C4-2B (cell line): Measurements from ENCODE around the gene AGPAT3.
"Not testable (repeated sequence)": the region's sequence is repeated elsewhere in the genome, so short reads cannot be mapped to it uniquely, and the experiment has no call there.

Experiments
- H3K27ac ChIP-seq: fragments of 450-650 bp; 2 replicates; pipeline ENCODE4 v1.5.1; 2017
- CTCF ChIP-seq: fragments of 450-650 bp; conservative IDR thresholded peaks from 2 replicates; pipeline ENCODE4 v1.5.1; 2017; ENCODE audit warnings: mild to moderate bottlenecking
- ZFX ChIP-seq: fragments of 450-650 bp; IDR thresholded peaks from 2 replicates; pipeline ENCODE4 v1.6.1; 2017

AGPAT3 gene

DNA sequence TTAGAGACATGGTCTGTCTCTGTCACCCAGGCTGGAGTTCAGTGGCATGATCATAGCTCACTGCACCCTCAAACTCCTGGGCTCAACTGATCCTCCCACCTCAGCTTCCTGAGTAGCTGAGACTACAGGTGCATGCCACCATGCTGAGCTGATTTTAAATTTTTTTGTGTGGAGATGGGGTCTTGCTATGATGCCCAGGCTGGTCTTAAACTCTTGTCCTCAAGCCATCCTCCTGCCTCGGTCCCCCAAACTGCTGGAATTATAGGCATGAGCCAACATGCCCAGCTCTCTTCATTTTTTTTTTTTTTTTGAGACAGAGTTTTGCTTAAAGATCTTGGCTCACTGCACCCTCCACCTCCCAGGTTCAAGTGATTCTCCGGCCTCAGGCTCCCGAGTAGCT lies 24.8 kb upstream of the AGPAT3 start:
- TF ChIP-seq ZFX = no peak
- no peak for TF ChIP-seq CTCF
- H3K27ac ChIP-seq = no peak overlapping the region

- H3K27ac ChIP-seq = no peak overlapping the region
- TF ChIP-seq ZFX (no peak), CTCF (no peak)
Measured at GRCh38 chr21:43842742-43843141, 22.3 kb upstream of the AGPAT3 start.

- H3K27ac ChIP-seq = not testable (repeated sequence)
Measured at GRCh38 chr21:43844906-43845305, 20.1 kb upstream of the AGPAT3 start.

DNA sequence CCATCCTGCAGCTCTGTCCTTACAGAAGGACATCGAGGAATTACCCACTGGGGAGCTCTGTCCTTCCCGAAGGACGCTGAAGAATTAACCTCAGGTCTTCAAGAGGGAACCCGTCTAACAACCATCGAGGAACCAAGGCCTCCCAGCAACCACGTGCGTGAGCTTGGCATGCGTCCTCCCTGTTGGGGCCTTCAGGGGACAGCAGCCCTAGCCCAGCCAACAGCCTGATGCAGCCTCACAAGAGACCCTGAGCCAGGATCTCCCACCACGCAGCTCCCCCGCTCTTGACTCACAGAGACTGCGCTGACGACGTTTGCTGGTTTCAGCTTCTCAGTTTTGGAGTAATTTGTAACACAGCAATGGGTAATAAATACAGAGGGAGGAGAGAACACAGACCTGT lies 19.6 kb upstream of the AGPAT3 start:
- no peak overlapping the region for H3K27ac ChIP-seq
- no peak for TF ChIP-seq ZFX
- no peak for TF ChIP-seq CTCF

GRCh38 chr21:43846430-43846829 lies 18.6 kb upstream of the AGPAT3 start:
- H3K27ac ChIP-seq = no peak overlapping the region
- no peak for TF ChIP-seq CTCF
- no peak for TF ChIP-seq ZFX

DNA sequence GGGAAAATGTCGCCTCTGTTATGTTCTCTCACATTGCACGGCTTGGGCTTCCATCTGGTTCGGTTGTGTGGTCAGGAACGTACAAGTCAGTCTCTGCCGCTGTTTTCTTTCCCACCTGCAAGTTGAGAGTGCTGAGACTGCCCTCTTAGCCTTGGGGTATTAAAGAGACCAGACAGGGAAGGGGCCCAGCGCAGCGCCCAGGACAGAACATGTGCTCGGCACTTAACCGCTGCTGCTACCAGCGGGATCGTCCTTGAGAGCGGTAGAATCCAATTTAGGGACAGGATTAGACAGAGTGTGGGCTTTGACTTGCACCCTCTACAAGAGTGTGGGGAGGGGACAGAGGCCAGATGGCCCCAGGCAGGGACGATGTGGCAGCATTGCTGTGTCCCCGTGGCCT lies 17.7 kb upstream of the AGPAT3 start:
- no peak for TF ChIP-seq CTCF
- no peak for TF ChIP-seq ZFX
- H3K27ac ChIP-seq = no peak overlapping the region

- TF ChIP-seq CTCF (no peak), ZFX (no peak)
- no peak overlapping the region for H3K27ac ChIP-seq
Measured at GRCh38 chr21:43848771-43849170, 16.3 kb upstream of the AGPAT3 start.

DNA sequence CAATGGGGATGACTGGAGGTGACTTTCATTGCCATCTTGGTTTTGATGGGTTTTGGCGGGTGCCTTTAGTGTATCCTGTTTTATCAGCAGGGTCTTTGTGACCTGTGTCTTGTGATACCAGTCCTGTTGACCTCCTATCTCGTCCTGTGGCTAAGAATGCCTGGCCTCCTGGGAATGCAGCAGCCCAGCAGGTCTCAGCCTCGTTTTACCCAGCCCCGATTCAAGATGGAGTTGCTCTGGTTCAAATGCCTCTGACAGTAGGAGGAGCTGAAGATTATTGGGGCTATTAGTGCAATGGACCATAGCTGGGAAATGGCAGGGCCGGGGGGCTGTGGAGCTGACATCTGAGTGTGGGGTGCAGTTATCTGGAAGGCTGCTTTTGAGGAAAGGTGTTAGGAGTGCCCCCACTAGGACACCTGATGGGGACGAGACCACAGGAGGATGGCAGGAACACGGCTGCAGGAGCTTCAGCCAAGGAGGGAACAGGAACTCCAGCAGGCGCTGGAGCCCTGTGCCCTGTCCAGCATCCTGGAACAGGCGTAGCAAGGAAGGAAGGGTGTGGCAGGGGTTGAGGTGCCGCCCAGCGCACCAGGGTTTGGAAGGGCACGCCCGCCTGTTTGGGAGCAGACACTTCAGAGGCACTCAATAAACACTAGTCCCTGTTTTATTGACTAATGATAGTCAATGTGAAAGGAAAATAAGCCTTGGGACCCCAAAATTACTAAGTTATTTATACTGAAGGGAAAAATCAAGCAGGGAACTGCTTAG lies 15.3 kb upstream of the AGPAT3 start:
- TF ChIP-seq CTCF (no peak), ZFX (no peak)
- no peak overlapping the region for H3K27ac ChIP-seq
